Thyroid gland (tissue), 4 donors: ENCODE data around the gene TXK. TPM values are rescaled to one million over a fixed set of nuclear protein-coding genes. Genes with fewer than 3 reads are reported as not detected.
A peak's percentile ranks its signal among the peaks of the same experiment; 100 is the strongest.

Experiments
- DNase-seq, 2 donors: peaks; one replicate each; pipeline ENCODE4 v3.0.0-alpha.2; 2019
- H3K27ac ChIP-seq, 3 donors: fragments of 200-600 bp; sonication (generic); 1 replicate in 2 of 3; 2 replicates in 1 of 3; pipeline ENCODE4 v1.5.1; 2016 to 2019; ENCODE audit warnings: mild to moderate bottlenecking in 1 of 3, moderate library complexity in 1 of 3
- H3K27me3 ChIP-seq: fragments of 200-600 bp; sonication (generic); one replicate; pipeline ENCODE4 v1.5.1; 2019
- H3K36me3 ChIP-seq, 2 donors: fragments of 200-600 bp; sonication (generic); one replicate each; pipeline ENCODE4 v1.5.1; 2016 to 2019
- H3K4me1 ChIP-seq, 2 donors: fragments of 200-600 bp; sonication (generic); one replicate each; pipeline ENCODE4 v1.5.1; 2017 to 2019
- H3K4me3 ChIP-seq, 3 donors: fragments of 200-600 bp; sonication (generic); replicated peaks in 1 of 3; 1 replicate in 2 of 3; 2 replicates in 1 of 3; pipeline ENCODE4 v1.5.1; 2016; ENCODE audit warnings: mild to moderate bottlenecking in 1 of 3
- H3K9me3 ChIP-seq: fragments of 200-600 bp; sonication (generic); one replicate; pipeline ENCODE4 v1.5.1; 2017
- CTCF ChIP-seq, 6 experiments: fragments of 200-600 bp in 3 of 6; fragments of 450-650 bp in 3 of 6; sonication (generic) in 3 of 6; IDR thresholded peaks; one replicate each; pipeline ENCODE4 v1.5.1; 2016 to 2019; ENCODE audit warnings: antibody characterized with exemption in 6 of 6, mild to moderate bottlenecking in 2 of 6, inconsistent platforms in 1 of 6, moderate library complexity in 1 of 6
- POLR2A ChIP-seq, 2 donors: fragments of 450-650 bp; IDR thresholded peaks; one replicate each; pipeline ENCODE4 v1.6.1; 2017; ENCODE audit warnings: antibody characterized with exemption in 2 of 2, mild to moderate bottlenecking in 2 of 2, moderate library complexity in 1 of 2
- WGBS, 2 donors: methylation state at CpG; one replicate each; pipeline ENCODE4 v1.1.5; 2017; 5-methylcytosine and 5-hydroxymethylcytosine counted together
- intact Hi-C: fragments of 100-400 bp; cut with DNase I; formaldehyde crosslinking; loops from one replicate; pipeline ENCODE4 v1.15.1; 2023
- total RNA-seq, 4 donors: library from RNA; depleted of rRNA; stranded (reverse); fragments of >200 nt; gene quantifications; one replicate each; pipeline ENCODE4 v1.2.3, GENCODE V29; 2016

TXK gene
- total RNA-seq, 4 donors from 2014 or later, result 1.8 to 3.6 (median 1.9) TPM

DNA sequence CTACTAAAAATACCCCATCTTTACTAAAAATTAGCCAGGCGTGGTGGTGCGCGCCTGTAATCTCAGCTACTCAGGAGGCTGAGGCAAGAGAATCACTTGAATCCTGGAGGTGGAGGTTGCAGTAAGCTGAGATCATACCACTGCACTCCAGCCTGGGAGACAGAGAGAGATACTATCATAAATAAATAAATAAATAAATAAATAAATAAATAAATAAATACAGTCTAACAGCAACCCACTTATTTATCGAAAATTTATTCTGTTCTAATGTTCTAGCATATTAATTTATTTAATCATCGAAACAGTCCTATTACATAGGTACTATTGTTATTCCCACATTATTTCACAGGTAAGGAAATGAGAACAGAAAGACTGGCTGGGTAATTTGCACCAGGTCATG lies 18.2 kb upstream of the TXK start:
- Histone ChIP-seq H3K27me3 (no peaks in the 10 kb centered on the region), H3K4me3 (no peak overlapping the region), H3K27ac (no peak overlapping the region), H3K36me3 (peaks cover 6% of the 10 kb centered on the region in 2 donors), H3K4me1 (no peaks in the 10 kb centered on the region), H3K9me3 (no peaks in the 10 kb centered on the region)
- no peak for DNase-seq
- TF ChIP-seq POLR2A (IDR thresholded peaks at IDR 0.05), result no peak
- TF ChIP-seq CTCF (IDR thresholded peaks at IDR 0.05), result no peak
- intact Hi-C loops, result no loop called here
- 97 to 99% methylated on average over 5 of the region's 5 CpGs for WGBS, 2 donors

GRCh38 chr4:48149827-48150370 lies 15.8 kb upstream of the TXK start:
- H3K4me1 ChIP-seq, result no peaks in the 10 kb centered on the region
- no peaks in the 10 kb centered on the region for H3K36me3 ChIP-seq
- WGBS, 2 donors, result 89 to 94% methylated on average over 3 of the region's 3 CpGs
- no peak for DNase-seq
- TF ChIP-seq CTCF (IDR thresholded peaks at IDR 0.05), result no peak
- no peak for TF ChIP-seq POLR2A (IDR thresholded peaks at IDR 0.05)
- H3K27me3 ChIP-seq, result no peaks in the 10 kb centered on the region
- no peak overlapping the region for H3K27ac ChIP-seq
- no peak overlapping the region for H3K4me3 ChIP-seq
- no peaks in the 10 kb centered on the region for H3K9me3 ChIP-seq
- intact Hi-C loops, result no loop called here

- no peak for DNase-seq
- Histone ChIP-seq H3K4me3 (no peak overlapping the region), H3K4me1 (no peaks in the 10 kb centered on the region), H3K27me3 (no peaks in the 10 kb centered on the region), H3K36me3 (no peaks in the 10 kb centered on the region), H3K27ac (no peak overlapping the region), H3K9me3 (no peaks in the 10 kb centered on the region)
- intact Hi-C loops, result no loop called here
- WGBS, 2 donors, result 92 to 97% methylated on average over 1 of the region's 1 CpG
- TF ChIP-seq CTCF (IDR thresholded peaks at IDR 0.05), result no peak
- TF ChIP-seq POLR2A (IDR thresholded peaks at IDR 0.05), result no peak
Observed at GRCh38 chr4:48147621-48148020, 13.6 kb upstream of the TXK start.

- H3K4me3 ChIP-seq, result no peak overlapping the region
- 54 to 55% methylated on average over 2 of the region's 2 CpGs for WGBS, 2 donors
- H3K27me3 ChIP-seq, result no peaks in the 10 kb centered on the region
- no peak for DNase-seq
- no peaks in the 10 kb centered on the region for H3K9me3 ChIP-seq
- no peak for TF ChIP-seq POLR2A (IDR thresholded peaks at IDR 0.05)
- TF ChIP-seq CTCF (IDR thresholded peaks at IDR 0.05), result peak in 4 of 6 experiments; percentile 34 to 80 (median 61)
- no peaks in the 10 kb centered on the region for H3K36me3 ChIP-seq
- H3K27ac ChIP-seq, result no peak overlapping the region
- intact Hi-C loops, result no loop called here
- H3K4me1 ChIP-seq, result peaks cover 4 to 7% of the 10 kb centered on the region in 2 donors
Observed at GRCh38 chr4:48141048-48141447, 7.0 kb upstream of the TXK start.

DNA sequence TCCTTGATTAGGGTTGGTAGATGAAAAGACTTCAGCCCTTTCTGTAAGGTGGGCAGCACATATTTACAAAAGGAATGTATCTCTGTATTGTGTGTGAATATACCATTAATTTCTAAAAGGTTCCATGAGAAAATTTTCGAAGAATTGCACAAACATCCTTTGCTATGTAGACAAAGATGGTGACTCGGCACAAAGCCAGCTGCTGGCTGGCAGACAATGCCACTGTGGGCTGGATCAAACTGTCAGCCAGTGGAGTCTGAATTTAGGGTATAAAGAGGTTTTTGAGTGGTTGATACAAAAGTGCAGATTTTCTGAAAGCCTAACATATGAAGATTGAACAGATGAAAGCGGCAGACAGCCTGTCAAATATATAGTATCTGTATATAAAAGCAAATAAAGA lies 5.6 kb upstream of the TXK start:
- Histone ChIP-seq H3K36me3 (no peaks in the 10 kb centered on the region), H3K4me3 (no peak overlapping the region), H3K9me3 (no peaks in the 10 kb centered on the region), H3K27ac (no peak overlapping the region), H3K27me3 (no peaks in the 10 kb centered on the region), H3K4me1 (peaks cover 4 to 7% of the 10 kb centered on the region in 2 donors)
- peak; percentile 47 to 64 for DNase-seq
- TF ChIP-seq POLR2A (IDR thresholded peaks at IDR 0.05) (no peak), CTCF (IDR thresholded peaks at IDR 0.05) (no peak)
- WGBS, 2 donors, result 49 to 57% methylated on average over 3 of the region's 3 CpGs
- intact Hi-C loops, result no loop called here
